ENCODE results near the gene DOK3.
"Not testable (repeated sequence)": the region's sequence is repeated elsewhere in the genome, so short reads cannot be mapped to it uniquely, and the experiment has no call there.

The DOK3 gene

GRCh38 chr5:177535125-177535524, 25.5 kb upstream of the DOK3 start:
- in situ Hi-C loops (cut with MboI; ENCODE audit: low sequenced_read_pairs): no loop called here

GRCh38 chr5:177534433-177534832, 24.8 kb upstream of the DOK3 start:
- in situ Hi-C loops (cut with MboI; ENCODE audit: low sequenced_read_pairs): not testable (repeated sequence)

GRCh38 chr5:177531209-177531940, 21.7 kb upstream of the DOK3 start:
- in situ Hi-C loops (cut with MboI; ENCODE audit: low sequenced_read_pairs): no loop called here

- in situ Hi-C loops (cut with MboI; ENCODE audit: low sequenced_read_pairs): no loop called here
Observed at GRCh38 chr5:177530638-177531037, 21.0 kb upstream of the DOK3 start.

GRCh38 chr5:177529247-177530203, 19.9 kb upstream of the DOK3 start:
- in situ Hi-C loops (cut with MboI; ENCODE audit: low sequenced_read_pairs): no loop called here

GRCh38 chr5:177528631-177529030, 19.0 kb upstream of the DOK3 start:
- in situ Hi-C loops (cut with MboI; ENCODE audit: low sequenced_read_pairs): no loop called here

- in situ Hi-C loops (cut with MboI; ENCODE audit: low sequenced_read_pairs): no loop called here
Observed at GRCh38 chr5:177527595-177527994, 18.0 kb upstream of the DOK3 start.

GRCh38 chr5:177526791-177527190, 17.2 kb upstream of the DOK3 start:
- in situ Hi-C loops (cut with MboI; ENCODE audit: low sequenced_read_pairs): no loop called here

- in situ Hi-C loops (cut with MboI; ENCODE audit: low sequenced_read_pairs): no loop called here
Observed at GRCh38 chr5:177526191-177526590, 16.6 kb upstream of the DOK3 start.

GRCh38 chr5:177524941-177525655, 15.5 kb upstream of the DOK3 start:
- in situ Hi-C loops (cut with MboI; ENCODE audit: low sequenced_read_pairs): no loop called here

GRCh38 chr5:177524539-177524900, 14.9 kb upstream of the DOK3 start:
- in situ Hi-C loops (cut with MboI; ENCODE audit: low sequenced_read_pairs): no loop called here

- in situ Hi-C loops (cut with MboI; ENCODE audit: low sequenced_read_pairs): no loop called here
Observed at GRCh38 chr5:177523711-177524538, 14.3 kb upstream of the DOK3 start.

- in situ Hi-C loops (cut with MboI; ENCODE audit: low sequenced_read_pairs): no loop called here
Observed at GRCh38 chr5:177520916-177521513, 11.4 kb upstream of the DOK3 start.

- in situ Hi-C loops (cut with MboI; ENCODE audit: low sequenced_read_pairs): no loop called here
Observed at GRCh38 chr5:177520271-177520670, 10.6 kb upstream of the DOK3 start.

- in situ Hi-C loops (cut with MboI; ENCODE audit: low sequenced_read_pairs): no loop called here
Observed at GRCh38 chr5:177519463-177520235, 10.0 kb upstream of the DOK3 start.

- in situ Hi-C loops (cut with MboI; ENCODE audit: low sequenced_read_pairs): no loop called here
Observed at GRCh38 chr5:177516601-177517568, 7.3 kb upstream of the DOK3 start, which contains the start of gene DDX41. TSS of gene DDX41 (minus strand) at chr5:177516961. CDS start at chr5:177516945, 16 bp downstream.

- in situ Hi-C loops (cut with MboI; ENCODE audit: low sequenced_read_pairs): no loop called here
Observed at GRCh38 chr5:177515580-177515979, 6.0 kb upstream of the DOK3 start.

GRCh38 chr5:177514541-177514940, 4.9 kb upstream of the DOK3 start:
- in situ Hi-C loops (cut with MboI; ENCODE audit: low sequenced_read_pairs): no loop called here

All from HL-60/S4 treated with retinoic acid at 250 ng/mL for 4 days and 3 days (cell line).